Suprapubic skin (tissue), 4 donors: ENCODE results near the gene DCAF8. TPM values are rescaled to one million over a fixed set of nuclear protein-coding genes. Genes with fewer than 3 reads are reported as not detected.

ENCODE experiments used
- DNase-seq, 2 donors: peaks; one replicate each; pipeline ENCODE4 v3.0.0-alpha.2; 2019; ENCODE audit warnings: low spot score in 2 of 2
- H3K27ac ChIP-seq: fragments of 200-600 bp; sonication (generic); one replicate; pipeline ENCODE4 v1.5.1; 2019
- H3K27me3 ChIP-seq: fragments of 200-600 bp; sonication (generic); one replicate; pipeline ENCODE4 v1.5.1; 2019
- H3K36me3 ChIP-seq: fragments of 200-600 bp; sonication (generic); one replicate; pipeline ENCODE4 v1.5.1; 2019
- H3K4me1 ChIP-seq: fragments of 200-600 bp; sonication (generic); one replicate; pipeline ENCODE4 v1.5.1; 2019
- H3K4me3 ChIP-seq: fragments of 200-600 bp; sonication (generic); one replicate; pipeline ENCODE4 v1.5.1; 2019; ENCODE audit warnings: mild to moderate bottlenecking
- H3K9me3 ChIP-seq: fragments of 200-600 bp; sonication (generic); one replicate; pipeline ENCODE4 v1.5.1; 2019
- CTCF ChIP-seq, 2 donors: fragments of 200-600 bp in 1 of 2; fragments of 450-650 bp in 1 of 2; sonication (generic) in 1 of 2; IDR thresholded peaks; one replicate each; pipeline ENCODE4 v1.5.1; 2016 to 2019; ENCODE audit warnings: antibody characterized with exemption in 2 of 2, mild to moderate bottlenecking in 1 of 2, moderate library complexity in 1 of 2
- EP300 ChIP-seq: sonication (generic); formaldehyde crosslinking; IDR thresholded peaks from one replicate; pipeline ENCODE4 v1.6.1; 2017; ENCODE audit warnings: antibody characterized with exemption
- POLR2A ChIP-seq, 2 donors: fragments of 450-650 bp; IDR thresholded peaks; one replicate each; pipeline ENCODE4 v1.6.1; 2017; ENCODE audit warnings: antibody characterized with exemption in 2 of 2, mild to moderate bottlenecking in 2 of 2, moderate library complexity in 2 of 2
- POLR2AphosphoS5 ChIP-seq, 3 donors: sonication (generic); formaldehyde crosslinking; IDR thresholded peaks; one replicate each; pipeline ENCODE4 v1.6.1; 2017; ENCODE audit warnings: antibody characterized with exemption in 3 of 3
- WGBS: methylation state at CpG from one replicate; pipeline ENCODE4 v1.1.5; 2018; 5-methylcytosine and 5-hydroxymethylcytosine counted together
- total RNA-seq, 4 donors: library from RNA; depleted of rRNA; stranded (reverse); fragments of >200 nt; gene quantifications; one replicate each; pipeline ENCODE4 v1.1.0, GENCODE V29; 2016

The DCAF8 gene
- total RNA-seq: 100 to 1,000 TPM in 3 of 4 donors, 10 to 100 TPM in 1; 98.3 to 402 (median 125) TPM

DNA sequence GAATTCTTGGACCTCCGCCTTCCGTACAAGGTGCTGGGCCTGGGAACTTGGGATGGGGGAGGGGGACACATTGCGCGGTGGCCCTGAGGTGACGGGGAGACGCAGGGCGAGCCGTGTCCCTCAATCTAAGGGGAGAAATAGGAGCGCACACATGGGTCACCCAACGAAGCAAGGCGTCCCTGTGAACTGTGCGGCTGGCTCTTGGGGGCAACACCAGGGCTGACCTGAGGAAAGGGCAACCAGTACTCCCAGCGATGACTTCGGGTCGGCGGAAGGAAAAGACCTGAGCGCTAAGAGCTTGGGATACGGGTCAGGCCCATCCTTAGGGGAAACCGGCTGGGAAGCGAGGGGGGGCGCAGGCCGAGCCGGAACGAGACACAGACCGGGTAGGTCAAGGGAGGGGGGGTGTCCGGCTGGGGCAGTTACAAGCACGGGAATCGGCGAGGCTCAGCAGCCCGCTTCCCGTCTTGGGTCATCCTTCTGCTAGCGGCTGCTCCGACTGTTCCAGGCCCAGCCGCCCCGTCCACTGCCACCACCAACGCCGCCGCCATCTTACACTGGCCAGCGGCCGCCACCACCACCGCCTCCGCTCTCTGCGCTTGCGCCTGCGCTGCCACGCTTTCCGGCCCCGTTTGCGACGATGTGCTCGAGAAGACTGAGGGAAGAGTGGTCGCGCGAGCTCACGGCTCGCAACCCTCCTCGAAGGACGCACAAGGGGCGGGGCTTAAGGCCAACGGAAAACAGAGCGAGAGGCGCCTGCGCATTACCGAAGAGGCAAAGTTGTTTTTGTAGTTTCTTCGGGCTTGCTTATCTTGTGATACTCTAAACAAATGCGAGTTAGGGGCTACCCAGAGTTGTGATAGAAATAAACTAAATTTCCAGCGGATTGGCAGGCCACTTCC is at the start of gene DCAF8:
Gene DCAF8 (minus strand): TSS at position 657 of the 902 bp plus-strand sequence. CDS start 18,541 bp downstream, outside the sequence.
- Histone ChIP-seq H3K4me3 (peak within 1 kb of the TSS; percentile 85), H3K36me3 (no peaks in the 10 kb centered on the region), H3K27ac (peak within 1 kb of the TSS; percentile 97), H3K27me3 (no peaks in the 10 kb centered on the region), H3K4me1 (peaks cover 46% of the 10 kb centered on the region), H3K9me3 (no peaks in the 10 kb centered on the region)
- peak; percentile 99 for DNase-seq
- 0% methylated on average over 51 of the region's 67 CpGs for WGBS
- no peak for TF ChIP-seq CTCF (IDR thresholded peaks at IDR 0.05)
- peak; percentile 91 to 93 (median 92) for TF ChIP-seq POLR2AphosphoS5 (IDR thresholded peaks at IDR 0.05)
- TF ChIP-seq EP300: no peak
- TF ChIP-seq POLR2A (IDR thresholded peaks at IDR 0.05): peak; percentile 85 to 98

DNA sequence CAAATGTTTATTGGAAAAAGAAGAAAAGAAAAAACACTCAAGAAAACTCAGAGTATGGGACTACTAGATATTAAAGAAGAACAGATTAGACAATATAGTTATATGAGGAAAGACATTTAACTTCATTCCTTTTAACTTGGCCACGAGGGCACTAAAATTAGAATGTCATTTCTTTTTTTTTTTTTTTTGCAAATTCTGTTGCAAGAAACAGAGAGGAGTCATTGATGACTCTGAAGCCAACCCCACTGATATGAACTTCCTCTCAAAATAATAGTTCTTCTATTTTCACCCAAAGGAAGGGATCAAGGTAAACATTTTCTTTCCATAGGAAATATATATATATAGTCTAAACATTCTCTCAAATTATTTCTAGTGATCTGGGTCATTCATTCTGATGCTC is 47.2 kb upstream of the DCAF8 start:
- H3K4me3 ChIP-seq: no peak overlapping the region
- H3K9me3 ChIP-seq: no peaks in the 10 kb centered on the region
- no peaks in the 10 kb centered on the region for H3K4me1 ChIP-seq
- no peaks in the 10 kb centered on the region for H3K27me3 ChIP-seq
- no peak for DNase-seq
- TF ChIP-seq POLR2AphosphoS5 (IDR thresholded peaks at IDR 0.05) (no peak), POLR2A (IDR thresholded peaks at IDR 0.05) (no peak), CTCF (IDR thresholded peaks at IDR 0.05) (no peak), EP300 (no peak)
- H3K36me3 ChIP-seq: peaks cover 100% of the 10 kb centered on the region
- H3K27ac ChIP-seq: no peak overlapping the region
- WGBS: 53% methylated on average over 1 of the region's 1 CpG

DNA sequence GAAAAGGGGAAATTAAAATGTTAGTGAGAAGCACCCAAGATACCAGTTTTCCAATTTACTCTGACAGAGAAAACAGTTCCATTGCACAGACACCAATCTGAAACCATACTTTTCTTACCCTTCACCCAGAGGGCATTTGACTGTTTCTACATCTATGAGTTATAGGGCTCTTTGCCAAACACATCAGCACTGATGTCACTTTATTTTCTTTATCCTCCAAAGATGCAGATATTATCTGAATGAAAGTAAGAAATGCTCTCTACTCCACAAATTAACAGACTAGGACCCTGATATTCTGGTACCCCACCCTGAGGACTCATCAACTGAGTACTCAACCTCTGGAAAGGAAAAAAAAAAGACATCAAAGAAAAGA is 46.8 kb upstream of the DCAF8 start:
- TF ChIP-seq EP300 (no peak), CTCF (IDR thresholded peaks at IDR 0.05) (no peak), POLR2A (IDR thresholded peaks at IDR 0.05) (no peak), POLR2AphosphoS5 (IDR thresholded peaks at IDR 0.05) (no peak)
- no peak overlapping the region for H3K4me3 ChIP-seq
- no peaks in the 10 kb centered on the region for H3K9me3 ChIP-seq
- no peaks in the 10 kb centered on the region for H3K4me1 ChIP-seq
- peaks cover 100% of the 10 kb centered on the region for H3K36me3 ChIP-seq
- no peak for DNase-seq
- H3K27me3 ChIP-seq: no peaks in the 10 kb centered on the region
- H3K27ac ChIP-seq: no peak overlapping the region

GRCh38 chr1:160308451-160309184 is 46.3 kb upstream of the DCAF8 start:
- Histone ChIP-seq H3K27ac (no peak overlapping the region), H3K36me3 (peaks cover 100% of the 10 kb centered on the region), H3K4me3 (no peak overlapping the region), H3K9me3 (no peaks in the 10 kb centered on the region), H3K27me3 (no peaks in the 10 kb centered on the region), H3K4me1 (no peaks in the 10 kb centered on the region)
- no peak for TF ChIP-seq CTCF (IDR thresholded peaks at IDR 0.05)
- no peak for TF ChIP-seq POLR2AphosphoS5 (IDR thresholded peaks at IDR 0.05)
- no peak for TF ChIP-seq EP300
- TF ChIP-seq POLR2A (IDR thresholded peaks at IDR 0.05): no peak
- 87% methylated on average over 4 of the region's 4 CpGs for WGBS
- no peak for DNase-seq
